M059J (cell line): ENCODE results near the gene NPAS3. TPM values are rescaled to one million over a fixed set of nuclear protein-coding genes. Genes with fewer than 3 reads are reported as not detected.

ENCODE experiments used
- DNase-seq: peaks from one replicate; pipeline ENCODE4 v3.0.0-alpha.2; 2012; ENCODE audit warnings: low read depth
- total RNA-seq: library from RNA; depleted of rRNA; stranded (reverse); fragments of >200 nt; shearing (Covaris generic); gene quantifications from 2 replicates; pipeline ENCODE4 v1.2.3, GENCODE V29; 2014

The NPAS3 gene
- total RNA-seq, 1 experiment from 2014 or later = 2.7 TPM

- DNase-seq = no peak
These were observed 310.6 kb downstream of the NPAS3 start for GRCh38 chr14:33249233-33249820.

- DNase-seq = no peak
These were observed 312.3 kb downstream of the NPAS3 start for GRCh38 chr14:33250963-33251362.

GRCh38 chr14:33254342-33254741 is 315.7 kb downstream of the NPAS3 start:
- no peak for DNase-seq

DNA sequence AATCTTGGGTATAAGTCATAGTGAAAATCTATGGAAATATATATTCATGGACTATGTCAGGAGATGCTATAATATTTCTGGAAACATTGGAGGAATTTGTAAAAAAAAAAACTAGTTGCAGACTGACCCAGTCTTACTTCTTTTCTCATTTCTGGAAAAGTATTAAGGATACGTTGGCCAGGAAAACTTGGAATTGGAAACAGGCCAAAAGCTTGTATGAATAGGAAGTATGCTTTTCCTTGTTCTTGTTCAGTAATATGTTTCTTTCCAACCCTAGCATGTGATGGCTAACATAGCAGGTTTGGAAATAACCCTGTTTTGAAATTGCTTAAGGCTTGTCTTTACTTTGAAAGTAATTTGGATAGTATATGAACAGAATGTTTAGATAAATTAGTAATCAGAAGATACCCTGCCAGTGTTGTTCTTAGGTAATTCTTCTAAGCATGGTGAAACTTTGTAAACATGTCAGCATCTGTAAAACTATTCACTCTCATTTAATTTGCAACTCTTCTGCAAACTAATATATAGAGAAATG is 316.2 kb downstream of the NPAS3 start:
- no peak for DNase-seq

DNA sequence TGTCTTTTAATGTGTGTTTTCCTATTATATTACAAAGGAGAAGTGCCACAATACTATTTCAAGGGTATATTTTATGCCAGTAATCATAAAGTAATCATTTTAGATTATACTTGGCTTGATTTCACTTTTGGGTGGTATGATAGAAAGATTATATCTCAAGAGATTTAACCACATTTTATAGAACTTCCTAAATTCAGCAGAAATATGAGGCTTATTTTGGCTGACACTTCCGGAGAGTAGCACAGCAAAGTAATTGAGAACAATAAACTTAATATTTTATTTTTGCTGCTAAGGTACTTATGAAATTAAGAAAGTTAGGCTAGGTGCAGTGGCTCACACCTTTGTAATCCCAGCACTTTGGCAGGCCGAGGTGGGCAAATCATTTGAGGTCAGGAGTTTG is 319.1 kb downstream of the NPAS3 start:
- no peak for DNase-seq

- no peak for DNase-seq
These were observed 321.1 kb downstream of the NPAS3 start for GRCh38 chr14:33259764-33260163.

DNA sequence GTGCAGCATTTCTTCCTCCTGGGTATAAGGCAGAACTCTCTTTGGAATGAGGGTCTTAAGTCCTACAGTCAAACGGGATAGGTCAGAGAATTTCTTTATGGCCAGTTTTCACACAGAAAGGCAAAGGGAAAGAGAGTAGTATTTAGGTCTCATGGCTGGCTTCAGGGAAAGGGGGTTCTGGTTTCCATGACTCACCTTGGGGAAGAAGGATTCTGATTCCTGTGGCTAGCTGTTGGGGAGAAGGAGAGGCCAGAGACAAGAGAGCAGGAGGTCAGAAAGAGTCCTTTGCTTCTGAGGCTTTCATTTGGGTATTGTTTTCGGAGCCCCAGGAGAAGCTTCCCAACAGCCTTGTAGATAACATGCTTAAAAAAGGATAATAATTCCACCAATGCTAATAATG is 332.5 kb downstream of the NPAS3 start:
- DNase-seq = peak; percentile 79

DNA sequence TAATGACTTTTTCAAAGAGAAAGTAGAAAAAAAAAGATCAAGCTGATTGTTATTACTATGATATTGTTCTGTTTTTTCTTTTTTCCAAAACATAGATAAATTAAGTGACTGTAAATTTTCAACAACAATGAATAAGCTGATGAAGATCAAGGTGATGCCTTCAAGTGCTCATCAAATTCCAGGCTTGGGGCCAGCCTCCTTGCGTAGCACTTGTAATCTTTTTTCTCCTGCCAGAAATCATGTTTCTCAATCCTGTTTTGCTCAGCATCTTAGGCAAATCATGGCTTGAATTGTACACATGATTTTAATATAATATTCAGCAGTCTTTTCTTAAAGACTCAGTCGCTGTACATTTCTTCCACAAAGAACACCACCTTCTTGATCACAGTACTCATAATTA is 333.2 kb downstream of the NPAS3 start:
- DNase-seq = no peak

GRCh38 chr14:33273978-33274377 is 335.3 kb downstream of the NPAS3 start:
- no peak for DNase-seq

- DNase-seq = no peak
These were observed 337.2 kb downstream of the NPAS3 start for GRCh38 chr14:33275879-33276278.

DNA sequence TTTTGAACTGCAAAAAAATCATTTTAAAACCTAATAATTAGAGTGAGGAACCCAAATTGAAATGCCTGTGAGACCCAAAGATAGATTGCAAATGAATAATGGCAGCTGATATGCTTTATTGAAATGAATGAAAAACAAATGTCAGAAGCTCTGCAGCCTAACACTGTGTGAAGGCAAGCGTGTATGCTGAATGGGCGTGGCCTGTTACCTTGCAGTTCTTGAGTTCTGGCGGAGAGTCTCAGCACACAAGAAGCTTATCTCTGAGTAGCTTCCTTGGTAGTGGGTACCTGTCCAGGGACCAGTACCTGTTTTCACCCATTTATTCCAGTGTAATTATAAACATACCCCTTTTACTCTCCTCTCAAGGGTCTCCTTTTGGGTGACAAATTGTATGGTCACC is 341.2 kb downstream of the NPAS3 start:
- no peak for DNase-seq

- DNase-seq = peak; percentile 56
These were observed 342.0 kb downstream of the NPAS3 start for GRCh38 chr14:33280646-33281045.

GRCh38 chr14:33282331-33283230 is 343.9 kb downstream of the NPAS3 start:
- DNase-seq = no peak

DNA sequence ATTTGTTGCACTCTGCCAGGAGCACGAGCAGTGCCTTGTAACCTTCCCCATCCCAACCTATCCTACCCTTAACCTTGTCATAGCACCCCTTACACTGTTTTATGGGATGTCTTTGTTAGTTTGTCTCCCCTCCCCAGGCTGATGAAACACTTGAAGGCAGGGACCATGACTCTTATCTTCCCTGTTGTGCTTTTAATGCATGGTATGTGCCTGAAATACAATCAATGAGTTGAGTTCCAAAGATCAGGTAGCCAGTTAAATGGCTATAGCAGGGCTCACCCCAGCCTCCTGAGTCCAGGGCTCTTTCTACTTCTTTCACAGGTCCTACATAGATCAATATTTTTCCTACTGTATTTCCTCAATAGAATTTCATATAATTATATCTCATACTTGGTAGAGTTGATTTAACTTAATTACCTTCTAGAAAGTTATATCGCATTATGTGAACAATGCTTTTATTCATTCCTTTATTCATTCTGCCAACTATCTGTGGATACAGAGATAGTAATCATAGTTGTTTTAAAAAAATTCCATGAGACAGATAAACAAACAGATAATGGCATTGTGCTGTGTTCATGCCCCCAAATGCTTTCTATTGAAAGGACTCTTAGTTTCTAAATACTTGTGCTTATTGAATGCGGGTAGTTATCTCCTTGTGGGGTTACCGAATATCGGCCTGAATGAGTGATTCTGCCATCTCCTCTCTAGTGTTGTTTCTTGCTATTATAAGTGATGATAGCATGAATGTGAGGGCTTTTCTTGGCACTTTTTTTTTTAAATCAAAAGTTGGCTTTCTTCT is 347.4 kb downstream of the NPAS3 start:
- no peak for DNase-seq

DNA sequence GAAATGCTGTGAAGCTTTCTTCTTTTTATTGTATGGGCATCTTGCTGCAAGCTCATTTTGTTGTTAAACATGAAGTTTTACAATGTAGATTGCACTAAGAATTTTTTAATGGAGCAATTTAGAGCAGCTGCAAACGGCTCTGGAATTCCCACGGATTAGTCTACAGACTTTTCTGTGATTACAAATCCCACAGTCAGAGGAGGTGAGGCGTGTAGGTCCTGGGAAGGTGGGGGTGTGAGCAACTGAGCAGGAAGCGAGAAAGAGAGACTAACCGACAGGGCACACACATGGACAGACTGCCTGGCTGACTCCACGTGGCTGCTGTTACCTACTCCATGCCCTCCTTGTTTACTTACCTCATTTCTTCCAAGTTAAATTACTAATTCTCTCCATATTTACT is 348.5 kb downstream of the NPAS3 start:
- peak; percentile 16 for DNase-seq

DNA sequence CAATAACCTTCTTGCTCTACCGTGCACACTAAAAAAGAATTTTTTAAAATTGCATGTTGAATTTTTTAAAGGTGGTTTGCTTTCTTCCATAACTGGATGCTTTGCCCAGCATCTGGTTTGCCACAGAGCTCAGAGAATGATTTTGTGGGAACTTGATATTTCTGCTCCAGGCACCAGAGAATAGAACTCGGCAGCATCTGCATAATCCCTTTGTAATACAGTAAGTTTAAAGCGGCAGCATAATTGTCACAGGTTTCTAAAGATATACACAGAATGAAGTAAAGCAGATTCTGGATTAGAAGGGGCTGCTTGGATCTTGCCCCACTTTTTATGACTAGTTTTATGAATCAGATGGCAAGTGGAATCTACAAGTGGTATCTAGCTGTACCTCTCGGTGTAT is 352.0 kb downstream of the NPAS3 start:
- DNase-seq = no peak

GRCh38 chr14:33291529-33292104 is 352.9 kb downstream of the NPAS3 start:
- no peak for DNase-seq

DNA sequence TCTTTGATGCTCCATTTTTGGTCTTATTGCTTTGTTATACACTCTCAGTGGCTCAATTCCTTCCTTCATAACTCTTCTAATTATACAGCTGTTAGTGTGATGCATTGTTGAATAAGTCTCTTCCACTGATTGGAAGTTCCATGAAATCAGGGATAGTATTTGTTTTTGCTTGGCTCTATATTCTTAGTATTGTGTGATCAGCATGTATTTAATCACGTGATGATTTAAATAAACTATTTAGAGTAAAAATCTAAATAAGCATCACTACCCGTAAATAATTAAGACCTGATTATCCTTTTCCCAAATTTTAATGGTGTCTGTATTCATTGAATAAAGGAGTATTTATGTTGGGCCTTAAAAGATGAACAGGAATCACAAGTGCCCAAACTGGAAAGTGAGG is 355.7 kb downstream of the NPAS3 start:
- DNase-seq = no peak

DNA sequence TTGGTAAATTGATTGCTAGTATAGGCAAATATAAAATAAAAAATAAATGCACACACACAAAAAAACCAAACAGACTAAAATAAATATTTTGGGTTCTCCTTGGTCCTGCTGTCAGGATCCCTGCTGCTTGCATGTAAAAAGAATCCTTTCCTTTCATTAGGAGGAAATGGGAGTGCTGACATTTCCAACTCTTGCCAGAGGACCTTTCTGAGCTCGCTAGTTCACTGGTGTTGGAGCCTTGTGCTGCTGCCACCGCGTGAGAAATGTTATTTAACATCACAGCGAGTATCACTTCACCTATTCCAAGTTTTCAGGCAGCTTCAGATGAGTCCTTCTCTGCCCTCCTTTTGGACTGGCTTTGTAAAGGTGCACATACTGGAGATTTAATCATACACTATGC is 358.9 kb downstream of the NPAS3 start:
- no peak for DNase-seq

DNA sequence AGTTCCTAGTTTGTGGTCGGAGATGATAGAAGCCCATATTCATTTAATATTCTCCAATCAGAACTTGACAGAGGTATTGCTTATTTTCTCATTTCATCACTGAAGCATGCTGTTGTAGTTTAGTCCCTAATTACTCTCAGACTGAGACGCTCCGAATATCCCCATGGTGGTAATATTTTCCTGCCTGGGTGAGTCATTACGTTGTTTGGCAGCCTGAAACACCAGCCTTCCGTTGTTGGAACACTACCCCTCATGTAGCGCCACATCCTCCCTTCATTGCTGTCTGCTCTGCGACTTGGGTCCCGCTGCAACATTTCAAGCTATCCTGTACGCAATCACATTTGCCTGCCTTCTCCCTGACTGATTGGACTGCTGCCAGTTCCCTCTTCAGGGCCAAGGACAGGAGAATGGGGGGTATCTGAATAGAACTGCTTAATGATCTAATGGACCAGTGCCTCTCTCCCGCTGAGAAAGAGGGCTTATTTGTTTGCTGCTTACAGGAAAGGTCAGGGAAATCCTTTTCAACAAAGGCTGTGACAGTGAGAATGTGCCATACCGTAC is 369.1 kb downstream of the NPAS3 start:
- peak; percentile 89 for DNase-seq

DNA sequence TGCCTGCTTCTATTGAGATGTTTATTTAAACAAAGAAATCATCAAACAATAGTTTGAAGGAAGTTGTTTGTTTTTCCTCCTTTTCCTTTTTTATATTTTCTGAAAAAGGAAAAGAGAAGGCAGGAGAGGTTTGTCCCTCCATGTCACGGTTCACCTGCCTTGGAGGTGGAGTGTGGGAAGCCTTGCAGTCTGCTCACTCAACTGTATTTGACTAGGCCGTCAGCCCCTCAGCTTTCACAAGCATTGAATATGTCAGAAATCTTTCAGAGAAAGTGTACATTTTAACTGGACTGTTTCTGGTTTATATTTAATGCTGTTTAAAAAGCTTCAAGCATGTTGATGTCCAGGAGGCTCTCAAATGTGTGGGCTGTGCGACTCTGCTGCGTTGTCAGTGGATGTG is 370.4 kb downstream of the NPAS3 start:
- DNase-seq = no peak

DNA sequence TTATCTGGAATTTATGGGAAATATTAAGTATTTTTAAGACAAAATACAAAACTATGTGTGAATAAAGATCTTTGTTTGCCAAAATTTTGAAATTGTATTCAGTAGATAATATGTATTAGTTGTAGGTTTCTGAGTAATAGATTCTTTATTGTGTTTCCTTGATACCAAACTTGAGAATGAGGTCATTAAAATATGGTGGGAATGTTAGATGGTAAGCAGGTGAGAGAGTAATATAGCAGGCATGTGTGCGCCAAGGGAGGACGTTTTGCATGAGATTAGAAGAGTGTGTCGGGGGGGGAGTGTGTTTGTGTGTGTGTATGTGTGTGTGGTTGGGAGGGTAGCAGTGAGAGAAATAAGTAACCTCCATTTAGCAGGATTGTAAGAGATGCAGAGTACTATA is 376.5 kb downstream of the NPAS3 start:
- no peak for DNase-seq
